Measurements from ENCODE around the gene ZNF438.

ZNF438 gene

GRCh38 chr10:30842185-30842584 is 189.5 kb downstream of the ZNF438 start:
- DNase-seq = no peak

GRCh38 chr10:30840395-30841050 is 191.1 kb downstream of the ZNF438 start:
- no peak for DNase-seq

- DNase-seq = no peak
Observed at GRCh38 chr10:30839652-30840051, 192.0 kb downstream of the ZNF438 start.

GRCh38 chr10:30836406-30836805 is 195.3 kb downstream of the ZNF438 start:
- no peak for DNase-seq

- no peak for DNase-seq
Observed at GRCh38 chr10:30835146-30835545, 196.5 kb downstream of the ZNF438 start.

GRCh38 chr10:30834651-30835050 is 197.0 kb downstream of the ZNF438 start:
- no peak for DNase-seq

GRCh38 chr10:30834153-30834552 is 197.5 kb downstream of the ZNF438 start:
- no peak for DNase-seq

- no peak for DNase-seq
Observed at GRCh38 chr10:30833628-30833970, 198.1 kb downstream of the ZNF438 start.

- DNase-seq = no peak
Observed at GRCh38 chr10:30832749-30833627, 198.7 kb downstream of the ZNF438 start.

GRCh38 chr10:30832001-30832748 is 199.5 kb downstream of the ZNF438 start:
- DNase-seq = no peak

GRCh38 chr10:30831426-30831825 is 200.2 kb downstream of the ZNF438 start:
- no peak for DNase-seq

GRCh38 chr10:30830315-30831230 is 201.1 kb downstream of the ZNF438 start:
- DNase-seq = no peak

- DNase-seq = no peak
Observed at GRCh38 chr10:30829901-30830300, 201.8 kb downstream of the ZNF438 start.

GRCh38 chr10:30828680-30829079 is 203.0 kb downstream of the ZNF438 start:
- DNase-seq = no peak

GRCh38 chr10:30828164-30828563 is 203.5 kb downstream of the ZNF438 start:
- no peak for DNase-seq

GRCh38 chr10:30827531-30828120 is 204.0 kb downstream of the ZNF438 start:
- DNase-seq = no peak

- no peak for DNase-seq
Observed at GRCh38 chr10:30826679-30827078, 205.0 kb downstream of the ZNF438 start.

- DNase-seq = no peak
Observed at GRCh38 chr10:30825495-30825894, 206.2 kb downstream of the ZNF438 start.

- DNase-seq = no peak
Observed at GRCh38 chr10:30825022-30825421, 206.6 kb downstream of the ZNF438 start.

- no peak for DNase-seq
Observed at GRCh38 chr10:30823651-30824050, 208.0 kb downstream of the ZNF438 start.

- DNase-seq = no peak
Observed at GRCh38 chr10:30822693-30823465, 208.8 kb downstream of the ZNF438 start.
